Stimulated activated CD8-positive, alpha-beta memory T cell treated with anti-CD3 and anti-CD28 coated beads, Interleukin-4, amount 100 ng/mL, for 1 hour (primary cell): Measurements from ENCODE around the gene MISP3.
A peak's percentile ranks its signal among the peaks of the same experiment; 100 is the strongest.
"Not testable (repeated sequence)": the region's sequence is repeated elsewhere in the genome, so short reads cannot be mapped to it uniquely, and the experiment has no call there.

Source experiments
- DNase-seq, 2 donors: peaks; one replicate each; pipeline ENCODE4 v3.0.0-alpha.2; 2020; ENCODE audit warnings: low read depth in 2 of 2, low spot score in 1 of 2

MISP3 gene

DNA sequence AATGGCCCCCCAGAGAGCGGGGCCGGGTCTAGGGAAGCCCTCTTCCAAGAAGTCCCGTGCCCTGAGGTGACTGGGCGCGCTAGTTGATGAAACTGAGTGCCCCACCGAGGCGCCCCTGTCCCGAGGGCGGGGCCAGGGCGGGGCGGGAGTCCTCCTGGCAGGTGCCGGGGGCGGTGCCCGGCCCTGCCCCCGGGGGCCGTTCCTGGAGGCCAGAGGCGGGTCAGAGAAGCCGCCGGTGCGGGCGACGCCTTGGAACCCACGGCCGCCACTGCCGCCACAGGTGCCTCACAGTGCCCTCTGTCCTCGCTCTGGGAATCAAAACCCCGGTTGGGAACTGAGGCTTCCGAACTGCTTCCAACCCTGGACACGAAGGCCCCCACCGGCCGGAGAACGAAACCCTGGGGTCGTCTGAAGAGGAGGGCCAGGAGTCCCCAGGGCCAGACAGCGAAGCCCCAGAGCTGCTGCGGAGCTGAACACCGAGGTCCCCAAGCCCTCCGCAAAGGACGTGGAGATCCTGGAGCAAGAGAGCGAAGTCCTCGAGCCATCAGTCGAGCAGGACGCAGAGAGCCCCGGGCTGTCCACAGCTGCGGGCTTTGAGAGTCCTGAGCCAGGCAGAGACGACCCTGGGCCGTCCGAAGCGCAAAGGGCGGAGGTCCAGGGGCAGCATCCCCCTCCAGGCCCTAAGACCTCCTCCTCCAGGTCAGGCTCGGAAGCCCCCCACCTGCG is at the start of gene MISP3:
TSS of gene MISP3 (plus strand) at position 252 of the 726 bp plus-strand sequence. CDS start 524 bp downstream, outside the sequence.
- no peak for DNase-seq

DNA sequence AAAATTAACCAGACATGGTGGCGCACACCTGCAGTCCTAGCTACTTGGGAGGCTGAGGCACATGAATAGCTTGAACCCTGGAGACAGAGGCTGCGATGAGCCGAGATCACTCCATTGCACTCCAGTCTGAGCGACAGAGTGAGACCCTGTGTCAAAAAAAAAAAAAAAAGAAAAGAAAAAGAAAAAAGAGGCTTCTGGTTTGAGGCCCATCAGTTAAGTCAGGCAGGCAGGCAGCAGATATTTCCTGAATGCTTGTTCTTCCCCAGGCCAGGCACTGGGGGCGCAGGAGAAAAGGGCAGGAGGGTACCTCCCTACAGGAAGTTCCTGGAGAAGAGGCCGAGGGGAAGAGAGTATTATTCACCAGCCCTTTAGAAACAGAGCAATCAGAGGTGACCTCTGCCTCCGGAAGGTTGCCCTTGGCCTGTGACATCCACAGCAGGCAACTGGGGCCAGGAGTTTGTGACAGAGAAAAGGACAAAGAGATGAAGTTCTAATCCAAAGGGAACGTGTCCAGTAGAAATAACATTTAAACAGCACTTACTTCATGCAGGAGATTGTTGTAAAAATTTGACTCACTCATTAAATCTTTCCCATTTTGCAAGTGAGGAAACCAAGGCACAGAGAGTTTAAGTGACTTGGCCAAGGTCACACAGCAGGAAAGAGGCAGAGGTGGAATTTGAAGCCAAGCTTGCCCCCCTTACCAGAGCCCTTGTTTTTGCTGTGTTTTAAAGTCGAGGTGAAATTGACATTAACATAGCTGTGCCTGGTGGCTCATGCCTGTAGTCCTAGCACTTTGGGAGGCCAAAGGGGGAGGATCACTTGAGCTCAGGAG is 49.0 kb upstream of the MISP3 start:
- no peak for DNase-seq

DNA sequence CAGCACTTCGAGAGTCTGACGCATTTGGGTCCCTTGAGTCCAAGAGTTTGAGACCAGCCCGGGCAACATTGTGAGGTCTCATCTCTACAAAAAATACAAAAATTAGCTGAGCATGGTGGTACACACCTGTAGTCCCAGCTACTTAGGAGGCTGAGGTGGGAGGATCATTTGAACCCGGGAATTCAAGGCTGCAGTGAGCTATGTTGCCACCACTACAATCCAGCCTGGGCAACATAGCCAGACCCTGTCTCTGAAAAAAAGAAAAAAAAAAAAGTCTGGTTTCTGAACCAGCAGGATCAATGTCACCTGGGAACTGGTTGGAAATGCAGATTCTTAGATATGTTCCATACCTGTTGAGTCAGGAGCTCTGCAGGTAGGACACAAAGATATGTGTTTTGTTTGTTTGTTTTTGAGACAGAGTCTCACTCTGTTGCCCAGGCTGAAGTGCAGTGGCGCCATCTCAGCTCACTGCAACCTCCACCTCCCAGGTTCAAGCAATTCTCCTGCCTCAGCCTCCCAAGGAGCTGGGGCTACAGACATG is 45.9 kb upstream of the MISP3 start:
- not testable (repeated sequence) for DNase-seq

DNA sequence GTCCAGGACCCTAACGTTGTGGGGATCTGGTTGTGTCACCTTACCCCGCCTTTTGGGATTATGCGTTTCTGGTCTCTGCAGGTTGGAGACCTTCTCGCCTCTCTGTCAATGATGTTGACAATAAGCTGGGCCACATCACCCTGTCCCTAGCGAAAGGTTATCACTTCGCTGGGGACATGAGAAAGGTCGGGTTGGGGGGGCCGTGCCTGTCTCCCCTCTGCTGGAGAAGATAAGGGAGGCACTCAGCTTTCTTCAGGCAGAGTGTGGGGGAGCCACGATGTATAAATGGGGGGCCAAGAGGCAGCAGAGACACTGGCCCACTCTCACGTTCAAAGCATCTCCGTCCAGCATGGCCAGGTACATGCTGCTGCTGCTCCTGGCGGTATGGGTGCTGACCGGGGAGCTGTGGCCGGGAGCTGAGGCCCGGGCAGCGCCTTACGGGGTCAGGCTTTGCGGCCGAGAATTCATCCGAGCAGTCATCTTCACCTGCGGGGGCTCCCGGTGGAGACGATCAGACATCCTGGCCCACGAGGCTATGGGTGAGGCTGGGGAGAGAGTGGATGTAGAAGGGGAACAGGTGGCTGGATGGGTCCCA is 44.6 kb upstream of the MISP3 start, which contains the start of gene RLN3:
TSS of gene RLN3 (plus strand) at position 293 of the 595 bp plus-strand sequence. CDS start at position 350, 57 bp downstream.
- DNase-seq = no peak

DNA sequence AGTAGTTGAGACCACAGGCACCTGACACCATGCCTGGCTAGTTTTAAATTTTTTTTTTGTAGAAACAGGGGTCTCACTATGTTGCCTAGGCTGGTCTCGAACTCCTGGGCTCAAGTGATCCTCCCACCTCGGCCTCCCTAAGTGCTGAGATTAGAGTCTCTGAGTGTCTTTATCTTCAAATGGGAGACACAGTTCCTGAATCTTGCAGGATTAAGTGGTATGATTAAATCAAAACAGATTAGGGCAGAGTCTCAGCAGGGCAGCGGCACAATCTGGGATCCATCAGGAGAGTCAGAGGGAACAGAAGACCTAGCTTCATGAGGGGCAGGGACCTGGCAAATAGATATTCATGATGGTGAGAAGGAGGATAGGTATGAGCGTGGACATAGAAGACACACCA is 43.7 kb upstream of the MISP3 start:
- DNase-seq = no peak

DNA sequence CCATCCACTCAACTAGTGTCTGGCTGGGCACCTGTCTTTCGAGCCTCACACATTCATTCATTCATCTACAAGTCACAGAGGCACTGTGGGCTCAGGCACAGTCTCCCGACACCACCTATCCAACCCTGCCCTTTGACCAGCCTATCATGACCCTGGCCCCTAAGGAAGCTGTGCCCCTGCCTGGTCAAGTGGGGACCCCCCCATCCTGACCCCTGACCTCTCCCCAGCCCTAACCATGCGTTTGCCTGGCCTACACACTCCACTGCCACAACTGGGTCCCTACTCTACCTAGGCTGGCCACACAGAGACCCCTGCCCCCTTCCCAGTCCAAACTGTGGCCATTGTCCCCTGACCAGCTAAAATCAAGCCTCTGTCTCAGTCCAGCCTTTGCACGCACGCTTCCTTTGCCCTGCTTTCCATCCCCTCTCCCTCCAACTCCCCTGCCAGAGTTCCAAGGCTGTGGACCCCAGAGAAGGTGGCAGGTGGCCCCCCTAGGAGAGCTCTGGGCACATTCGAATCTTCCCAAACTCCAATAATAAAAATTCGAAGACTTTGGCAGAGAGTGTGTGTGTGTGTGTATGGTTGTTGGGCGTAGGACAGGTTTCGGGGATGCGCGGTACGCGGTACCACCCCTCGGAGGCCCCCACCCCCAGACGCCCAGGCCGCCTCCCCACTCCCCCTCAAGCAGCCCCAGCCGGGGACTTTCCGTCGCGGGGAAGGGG is 41.4 kb upstream of the MISP3 start:
- peak in 1 of 2 donors; percentile 63 for DNase-seq

DNA sequence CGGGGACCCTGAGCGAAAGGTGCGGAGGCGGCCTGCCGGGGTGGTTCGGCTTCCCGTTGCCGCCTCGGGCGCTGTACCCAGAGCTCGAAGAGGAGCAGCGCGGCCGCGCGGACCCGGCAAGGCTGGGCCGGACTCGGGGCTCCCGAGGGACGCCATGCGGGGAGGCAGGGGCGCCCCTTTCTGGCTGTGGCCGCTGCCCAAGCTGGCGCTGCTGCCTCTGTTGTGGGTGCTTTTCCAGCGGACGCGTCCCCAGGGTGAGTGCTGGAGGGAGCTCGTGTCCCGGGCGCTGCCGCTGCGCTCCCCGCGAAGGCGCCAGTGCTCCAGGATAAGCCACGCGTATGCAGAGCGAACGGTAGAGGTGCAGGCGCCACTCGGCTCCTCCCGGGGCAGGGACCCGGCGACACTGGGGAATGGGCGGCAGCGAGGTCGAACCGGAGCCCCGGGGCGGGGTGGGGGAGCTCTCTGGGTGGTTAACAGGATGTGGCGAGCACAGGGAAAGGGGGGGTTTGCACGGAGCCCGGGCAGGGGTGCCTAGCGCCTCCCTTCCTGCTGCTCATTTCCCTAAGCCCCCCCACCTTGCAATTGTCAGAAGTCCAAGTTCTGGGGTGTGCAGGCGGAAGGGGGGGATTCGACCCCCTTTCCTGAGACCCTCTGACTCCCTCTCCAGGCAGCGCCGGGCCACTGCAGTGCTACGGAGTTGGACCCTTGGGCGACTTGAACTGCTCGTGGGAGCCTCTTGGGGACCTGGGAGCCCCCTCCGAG is 40.7 kb upstream of the MISP3 start, which contains the start of gene IL27RA:
TSS of gene IL27RA (plus strand) at position 44 of the 762 bp plus-strand sequence. CDS start at position 155, 111 bp downstream.
- DNase-seq = peak; percentile 57 to 58

DNA sequence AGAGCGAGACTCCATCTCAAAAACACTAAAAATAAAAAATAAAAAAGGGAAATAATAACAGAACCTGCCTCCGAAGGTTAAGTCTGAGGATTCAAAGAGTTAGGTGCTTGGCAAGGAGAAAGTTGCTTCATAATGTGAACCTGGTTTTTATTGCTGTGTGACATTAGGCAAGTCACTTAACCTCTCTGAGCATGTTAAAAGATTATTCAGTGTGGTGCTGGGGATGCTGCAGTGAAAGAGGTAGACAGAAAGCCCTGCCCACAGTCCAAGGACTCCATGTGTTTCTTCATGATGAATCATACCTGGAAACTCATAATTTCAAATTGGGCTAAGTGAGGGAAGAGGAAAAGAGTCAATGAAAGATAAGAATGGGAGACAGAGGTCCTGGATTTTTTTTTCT is 38.6 kb upstream of the MISP3 start:
- DNase-seq = no peak

DNA sequence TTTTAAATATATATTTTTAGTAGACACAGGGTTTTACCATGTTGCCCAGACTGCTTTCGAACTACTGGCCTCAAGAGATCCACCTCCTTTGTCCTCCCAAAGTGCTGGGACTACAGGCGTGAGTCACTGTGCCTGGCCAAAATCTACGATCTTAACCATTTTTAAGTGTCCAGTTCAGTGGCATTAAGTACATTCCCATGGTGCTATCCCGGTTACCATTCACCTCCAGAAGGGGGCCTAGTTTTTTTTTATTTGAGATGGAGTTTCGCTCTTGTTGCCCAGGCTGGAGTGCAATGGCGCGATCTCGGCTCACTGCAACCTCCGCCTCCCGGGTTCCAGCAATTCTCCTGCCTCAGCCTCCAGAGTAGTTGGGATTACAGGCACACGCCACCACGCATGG is 37.4 kb upstream of the MISP3 start:
- DNase-seq = not testable (repeated sequence)

DNA sequence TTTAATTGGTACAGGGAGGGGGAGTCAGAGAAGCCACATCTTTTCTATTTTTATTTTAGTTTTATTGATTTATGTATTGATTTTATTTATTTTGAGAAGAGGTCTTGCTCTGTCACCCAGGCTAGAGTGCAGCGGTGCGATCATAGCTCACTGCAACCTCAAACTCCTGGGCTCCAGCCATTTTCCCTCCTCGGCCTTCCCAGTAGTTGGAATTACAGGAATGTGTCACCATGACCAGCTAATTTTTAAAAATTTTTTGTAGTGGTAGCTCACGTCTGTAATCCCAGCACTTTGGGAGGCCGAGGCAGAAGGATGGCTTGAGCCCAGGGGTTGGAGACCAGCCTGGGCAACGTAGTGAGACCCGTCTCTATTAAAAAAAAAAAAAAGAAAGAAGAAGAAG is 36.9 kb upstream of the MISP3 start:
- no peak for DNase-seq

DNA sequence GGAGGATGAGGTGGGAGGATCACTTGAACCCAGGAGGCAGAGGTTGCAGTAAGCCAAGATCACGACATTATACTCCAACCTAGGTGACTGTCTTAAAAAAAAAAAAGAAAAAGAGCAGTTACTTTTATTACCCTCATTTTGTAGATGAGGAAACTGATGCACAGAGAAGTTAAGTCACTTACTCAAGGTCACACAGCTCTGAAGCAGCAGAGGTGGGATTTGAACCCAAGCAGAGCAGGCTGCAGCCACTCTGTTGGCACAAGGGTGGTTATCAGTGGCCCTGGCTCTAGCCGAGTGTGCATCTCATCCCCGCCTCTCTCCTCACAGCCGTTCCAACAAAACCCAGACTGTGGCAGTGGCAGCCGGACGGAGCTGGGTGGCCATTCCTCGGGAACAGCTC is 33.4 kb upstream of the MISP3 start:
- DNase-seq = no peak

DNA sequence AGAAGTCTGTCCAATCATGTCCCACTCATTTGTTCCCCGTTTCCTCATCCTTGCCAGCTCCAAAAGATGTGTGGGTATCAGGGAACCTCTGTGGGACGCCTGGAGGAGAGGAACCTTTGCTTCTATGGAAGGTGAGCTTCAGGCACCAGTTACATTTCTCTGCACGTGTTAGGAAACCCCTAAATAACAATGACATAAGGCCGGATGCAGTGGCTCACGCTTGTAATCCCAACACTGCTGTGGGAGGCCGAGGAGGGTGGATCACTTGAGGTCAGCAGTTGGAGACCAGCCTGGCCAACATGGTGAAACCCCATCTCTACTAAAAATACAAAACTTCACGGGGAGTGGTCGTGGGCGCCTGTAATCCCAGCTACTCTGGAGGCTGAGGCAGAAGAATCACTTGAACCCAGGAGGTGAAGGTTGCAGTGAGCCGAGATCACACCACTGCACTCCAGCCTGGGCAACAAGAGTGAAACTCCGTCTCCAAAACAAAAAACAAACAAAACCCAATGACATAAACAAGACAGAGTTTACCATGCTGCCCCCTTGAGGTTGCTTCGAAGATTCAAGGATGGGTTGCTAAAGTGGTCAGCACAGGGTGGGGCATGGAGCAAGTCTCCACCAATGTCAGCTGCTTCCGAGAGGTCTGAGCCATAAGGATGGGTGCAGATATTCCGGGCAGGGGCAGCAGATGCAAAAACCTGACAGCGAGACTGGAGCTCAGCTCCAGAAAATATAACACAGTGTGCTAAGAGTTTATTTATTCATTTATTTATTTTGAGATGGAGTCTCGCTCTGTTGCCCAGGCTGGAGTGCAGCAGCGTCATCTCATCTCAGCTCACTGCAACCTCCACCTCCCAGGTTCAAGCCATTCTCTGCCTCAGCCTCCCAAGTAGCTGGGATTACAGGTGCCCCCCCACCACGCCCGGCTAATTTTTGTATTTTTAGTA is 29.7 kb upstream of the MISP3 start:
- not testable (repeated sequence) for DNase-seq

DNA sequence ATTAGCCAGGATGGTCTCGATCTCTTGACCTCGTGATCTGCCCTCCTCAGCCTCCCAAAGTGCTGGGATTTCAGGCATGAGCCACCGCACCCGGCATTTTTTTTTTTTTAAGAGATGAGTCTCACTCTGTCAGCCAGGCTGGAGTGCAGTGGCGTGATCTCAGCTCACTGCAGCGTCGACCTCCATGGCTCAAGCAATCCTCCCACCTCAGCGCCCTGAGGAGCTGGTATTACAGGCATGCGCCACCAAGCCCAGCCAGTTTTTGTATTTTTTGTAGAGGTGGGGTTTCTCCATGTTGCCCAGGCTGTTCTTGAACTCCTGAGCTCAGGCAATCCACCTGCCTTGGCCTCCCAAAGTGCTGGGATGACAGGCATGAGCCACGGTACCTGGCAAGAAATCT is 24.7 kb upstream of the MISP3 start:
- not testable (repeated sequence) for DNase-seq

DNA sequence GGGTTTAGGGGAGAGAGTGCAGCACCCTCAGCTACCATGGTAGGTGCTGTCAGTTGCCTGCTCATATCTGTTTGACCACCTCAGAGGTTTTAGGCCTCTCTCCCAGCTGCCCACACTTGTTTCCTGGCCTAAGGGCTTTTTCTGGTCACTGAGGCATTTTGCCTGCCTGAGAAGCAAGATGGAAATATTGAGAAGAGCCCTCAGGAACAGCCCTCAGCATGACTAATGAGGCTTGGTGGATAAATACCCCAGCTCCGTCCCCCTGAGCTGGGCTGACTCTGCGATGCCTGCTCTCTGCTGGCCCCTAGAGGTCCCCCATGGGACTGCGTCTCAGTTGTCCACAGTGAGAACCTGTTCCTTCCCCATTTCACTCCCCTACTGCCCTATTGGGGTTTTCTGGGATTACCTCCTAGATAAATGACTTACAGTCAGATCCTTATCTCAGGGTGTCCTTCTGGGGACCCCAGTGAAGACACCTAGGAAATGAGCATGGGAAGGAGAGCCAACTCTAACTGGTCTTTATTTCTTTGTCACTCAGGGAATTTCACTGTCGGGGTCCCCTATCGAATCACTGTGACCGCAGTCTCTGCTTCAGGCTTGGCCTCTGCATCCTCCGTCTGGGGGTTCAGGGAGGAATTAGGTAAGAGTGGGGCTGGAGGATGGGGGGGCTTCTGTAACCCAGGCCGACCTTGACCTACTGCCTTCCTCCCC is 24.0 kb upstream of the MISP3 start:
- DNase-seq = peak; percentile 56 to 63

DNA sequence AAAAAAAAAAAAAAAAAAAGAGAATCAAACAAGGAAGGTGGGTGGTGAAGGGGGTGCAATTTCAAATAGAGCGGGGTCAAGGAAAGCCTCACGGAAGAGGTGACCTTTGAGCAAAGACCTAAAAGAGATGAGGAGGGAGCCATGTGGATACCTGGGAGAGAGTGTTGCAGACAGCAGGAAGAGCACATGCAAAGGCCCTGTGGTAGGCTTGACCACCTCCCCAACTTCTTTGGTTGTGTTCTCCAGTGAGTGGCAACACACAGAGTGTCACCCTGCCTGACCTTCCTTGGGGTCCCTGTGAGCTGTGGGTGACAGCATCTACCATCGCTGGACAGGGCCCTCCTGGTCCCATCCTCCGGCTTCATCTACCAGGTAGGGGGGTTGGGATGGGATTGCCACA is 22.1 kb upstream of the MISP3 start:
- no peak for DNase-seq

DNA sequence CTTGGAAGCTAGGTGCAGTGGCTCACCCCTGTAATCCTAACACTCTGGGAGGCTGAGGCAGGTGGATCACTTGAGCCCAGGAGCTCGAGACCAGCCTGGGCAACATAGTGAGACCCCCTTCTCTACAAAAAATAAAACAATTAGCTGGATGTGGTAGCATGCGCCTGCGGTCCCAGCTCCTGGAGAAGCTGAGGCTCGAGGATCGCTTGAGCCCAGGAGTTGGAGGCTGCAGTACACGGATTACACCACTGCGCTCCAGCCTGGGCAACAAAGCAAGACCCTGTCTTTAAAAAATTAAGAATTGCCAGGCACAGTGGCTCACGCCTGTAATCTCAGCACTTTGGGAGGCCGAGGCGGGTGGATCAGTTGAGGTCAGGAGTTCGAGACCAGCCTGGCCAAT is 21.6 kb upstream of the MISP3 start:
- DNase-seq = not testable (repeated sequence)

DNA sequence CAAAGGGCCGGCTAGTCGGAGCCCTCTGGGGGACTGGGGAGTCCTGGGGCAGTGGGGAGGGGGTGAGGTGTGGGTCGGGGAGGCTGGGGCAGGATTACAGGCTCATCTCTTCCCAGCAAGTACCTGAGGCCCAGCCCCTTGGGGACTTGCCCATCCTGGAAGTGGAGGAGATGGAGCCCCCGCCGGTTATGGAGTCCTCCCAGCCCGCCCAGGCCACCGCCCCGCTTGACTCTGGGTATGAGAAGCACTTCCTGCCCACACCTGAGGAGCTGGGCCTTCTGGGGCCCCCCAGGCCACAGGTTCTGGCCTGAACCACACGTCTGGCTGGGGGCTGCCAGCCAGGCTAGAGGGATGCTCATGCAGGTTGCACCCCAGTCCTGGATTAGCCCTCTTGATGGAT is 20.6 kb upstream of the MISP3 start:
- no peak for DNase-seq

DNA sequence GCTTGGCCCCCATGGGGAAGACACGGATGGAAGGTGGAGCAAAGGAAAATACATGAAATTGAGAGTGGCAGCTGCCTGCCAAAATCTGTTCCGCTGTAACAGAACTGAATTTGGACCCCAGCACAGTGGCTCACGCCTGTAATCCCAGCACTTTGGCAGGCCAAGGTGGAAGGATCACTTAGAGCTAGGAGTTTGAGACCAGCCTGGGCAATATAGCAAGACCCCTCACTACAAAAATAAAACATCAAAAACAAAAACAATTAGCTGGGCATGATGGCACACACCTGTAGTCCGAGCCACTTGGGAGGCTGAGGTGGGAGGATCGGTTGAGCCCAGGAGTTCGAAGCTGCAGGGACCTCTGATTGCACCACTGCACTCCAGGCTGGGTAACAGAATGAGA is 20.1 kb upstream of the MISP3 start:
- DNase-seq = no peak
